Left renal cortex interstitium (tissue), 4 donors: ENCODE results near the gene OR2V2. TPM values are rescaled to one million over a fixed set of nuclear protein-coding genes. Genes with fewer than 3 reads are reported as not detected.
"Not testable (repeated sequence)": the region's sequence is repeated elsewhere in the genome, so short reads cannot be mapped to it uniquely, and the experiment has no call there.

Experiments used
- DNase-seq, 4 donors: peaks; one replicate each; pipeline ENCODE4 v3.0.0-alpha.2; 2013; ENCODE audit warnings: low read depth in 4 of 4, low spot score in 2 of 4, missing footprints in 1 of 4
- polyA plus RNA-seq, 4 donors: library from polyadenylated mRNA; unstranded; fragments of 120-200 nt; gene quantifications; one replicate each; pipeline ENCODE4 v1.2.1, GENCODE V29; 2013; ENCODE audit not compliant: insufficient read length in 4 of 4

The OR2V2 gene
- polyA plus RNA-seq, 4 donors, result not detected

GRCh38 chr5:181114844-181115778 is 32.3 kb upstream of the OR2V2 start:
- DNase-seq, result peak in 2 of 4 donors; percentile 20 to 40

- no peak for DNase-seq
Measured at GRCh38 chr5:181118369-181118768, 29.0 kb upstream of the OR2V2 start.

GRCh38 chr5:181119105-181119504 is 28.3 kb upstream of the OR2V2 start:
- DNase-seq, result no peak

- DNase-seq, result no peak
Measured at GRCh38 chr5:181120306-181120705, 27.1 kb upstream of the OR2V2 start.

GRCh38 chr5:181120761-181121160 is 26.6 kb upstream of the OR2V2 start:
- no peak for DNase-seq

- no peak for DNase-seq
Measured at GRCh38 chr5:181121675-181122561, 25.5 kb upstream of the OR2V2 start.

GRCh38 chr5:181124526-181124925 is 22.9 kb upstream of the OR2V2 start:
- no peak for DNase-seq

- DNase-seq, result no peak
Measured at GRCh38 chr5:181126841-181127240, 20.5 kb upstream of the OR2V2 start.

- DNase-seq, result no peak
Measured at GRCh38 chr5:181127456-181127855, 19.9 kb upstream of the OR2V2 start.

GRCh38 chr5:181127907-181128626 is 19.3 kb upstream of the OR2V2 start:
- no peak for DNase-seq

GRCh38 chr5:181129601-181130000 is 17.8 kb upstream of the OR2V2 start:
- DNase-seq, result no peak

GRCh38 chr5:181130081-181130480 is 17.3 kb upstream of the OR2V2 start:
- not testable (repeated sequence) for DNase-seq

GRCh38 chr5:181130832-181131496 is 16.4 kb upstream of the OR2V2 start, which contains the start of gene OR2V1:
Gene OR2V1 (minus strand): TSS chr5:181131169. CDS start chr5:181125304, 5,865 bp downstream.
- no peak for DNase-seq

- no peak for DNase-seq
Measured at GRCh38 chr5:181131514-181131913, 15.9 kb upstream of the OR2V2 start.

GRCh38 chr5:181133083-181133482 is 14.3 kb upstream of the OR2V2 start:
- DNase-seq, result no peak

- no peak for DNase-seq
Measured at GRCh38 chr5:181133610-181134231, 13.7 kb upstream of the OR2V2 start.

- no peak for DNase-seq
Measured at GRCh38 chr5:181134259-181134658, 13.1 kb upstream of the OR2V2 start.

- no peak for DNase-seq
Measured at GRCh38 chr5:181136361-181136955, 10.9 kb upstream of the OR2V2 start.

GRCh38 chr5:181138258-181138657 is 9.1 kb upstream of the OR2V2 start:
- no peak for DNase-seq
